Smooth muscle cell (in vitro differentiated cells): ENCODE results near the gene C17orf67. TPM values are rescaled to one million over a fixed set of nuclear protein-coding genes. Genes with fewer than 3 reads are reported as not detected.

Experiments
- DNase-seq: peaks from one replicate; lab custom pipeline; 2025; ENCODE audit not compliant: unreplicated experiment; lab: John Stamatoyannopoulos, UW
- H2AFZ ChIP-seq: fragments of 200-600 bp; sonication (generic); 2 replicates; pipeline ENCODE4 v1.6.0; 2016; ENCODE audit warnings: antibody characterized with exemption, low read depth, mild to moderate bottlenecking
- H3F3A ChIP-seq: fragments of 200-600 bp; sonication (generic); 2 replicates; pipeline ENCODE4 v1.6.0; 2017; ENCODE audit warnings: antibody characterized with exemption, low read depth
- H3K27ac ChIP-seq: fragments of 200-600 bp; sonication (generic); 2 replicates; pipeline ENCODE4 v1.5.1; 2016; ENCODE audit warnings: low read depth, mild to moderate bottlenecking
- H3K27me3 ChIP-seq: fragments of 200-600 bp; sonication (generic); 2 replicates; pipeline ENCODE4 v1.6.1; 2016; ENCODE audit warnings: low read depth, mild to moderate bottlenecking
- H3K36me3 ChIP-seq: fragments of 200-600 bp; sonication (generic); 2 replicates; pipeline ENCODE4 v1.5.1; 2016; ENCODE audit warnings: low read depth
- H3K4me1 ChIP-seq: fragments of 200-600 bp; sonication (generic); 2 replicates; pipeline ENCODE4 v1.5.1; 2016; ENCODE audit warnings: low read depth
- H3K4me2 ChIP-seq: fragments of 200-600 bp; sonication (generic); 2 replicates; pipeline ENCODE4 v1.6.0; 2016; ENCODE audit warnings: mild to moderate bottlenecking
- H3K4me3 ChIP-seq: fragments of 200-600 bp; sonication (generic); 2 replicates; pipeline ENCODE4 v1.5.1; 2016; ENCODE audit warnings: mild to moderate bottlenecking
- H3K79me2 ChIP-seq: fragments of 200-600 bp; sonication (generic); 2 replicates; pipeline ENCODE4 v1.6.0; 2016; ENCODE audit warnings: low read depth, mild to moderate bottlenecking
- H3K9ac ChIP-seq: fragments of 200-600 bp; sonication (generic); 2 replicates; pipeline ENCODE4 v1.6.0; 2016; ENCODE audit warnings: low read depth
- H3K9me3 ChIP-seq: fragments of 200-600 bp; sonication (generic); replicated peaks from 2 replicates; pipeline ENCODE4 v1.5.1; 2016; ENCODE audit warnings: low read depth
- H4K20me1 ChIP-seq: fragments of 200-600 bp; sonication (generic); 2 replicates; pipeline ENCODE4 v1.6.0; 2016; ENCODE audit warnings: low read depth
- WGBS: methylation state at CpG from one replicate; pipeline ENCODE4 v1.1.7; 2016; ENCODE audit warnings: low lambda C conversion rate; 5-methylcytosine and 5-hydroxymethylcytosine counted together
- polyA plus RNA-seq: library from polyadenylated mRNA; unstranded; fragments of >200 nt; fragmentation: Nextera tagmentation; extraction: Ambion mirVana; gene quantifications from 2 replicates; pipeline ENCODE4 v1.2.1, GENCODE V29; 2016
- total RNA-seq: library from RNA; depleted of rRNA; stranded (reverse); fragments of >200 nt; gene quantifications from 2 replicates; pipeline ENCODE4 v1.2.3, GENCODE V29; 2014
- TF ChIP-seq, protein P1 (sequence below): fragments of 200-600 bp; sonication (generic); IDR thresholded peaks from 2 replicates; pipeline ENCODE4 v1.5.1; 2017; ENCODE audit warnings: borderline replicate concordance, mild to moderate bottlenecking, antibody characterized with exemption; ENCODE audit not compliant: insufficient read depth, poor library complexity, severe bottlenecking

C17orf67 gene
- total and polyA plus RNA-seq, 2 experiments from 2014 or later = 0.47 TPM; not detected in 1

DNA sequence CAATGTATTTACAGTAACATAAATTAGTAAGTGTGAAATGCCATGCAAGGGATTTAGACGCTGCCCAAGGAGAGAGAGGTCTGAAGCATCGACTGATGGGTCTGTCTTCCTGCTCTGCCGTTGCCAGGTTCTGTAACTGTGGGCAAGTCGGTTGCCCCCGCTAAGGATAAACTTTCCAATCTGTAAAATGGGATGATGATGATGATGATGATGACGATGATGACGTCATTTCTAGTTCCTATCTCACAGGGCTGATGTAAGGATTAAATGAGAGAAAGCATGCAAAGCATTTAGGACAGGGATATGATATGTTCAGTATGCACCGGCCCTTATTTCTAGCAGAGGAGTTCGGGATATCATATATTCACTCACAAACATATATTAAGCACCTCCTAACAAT is 54.8 kb downstream of the C17orf67 start:
- no peak overlapping the region for H3K4me3 ChIP-seq
- no peak overlapping the region for H2AFZ ChIP-seq
- 91% methylated on average over 9 of the region's 9 CpGs for WGBS
- TF ChIP-seq, protein P1, sequence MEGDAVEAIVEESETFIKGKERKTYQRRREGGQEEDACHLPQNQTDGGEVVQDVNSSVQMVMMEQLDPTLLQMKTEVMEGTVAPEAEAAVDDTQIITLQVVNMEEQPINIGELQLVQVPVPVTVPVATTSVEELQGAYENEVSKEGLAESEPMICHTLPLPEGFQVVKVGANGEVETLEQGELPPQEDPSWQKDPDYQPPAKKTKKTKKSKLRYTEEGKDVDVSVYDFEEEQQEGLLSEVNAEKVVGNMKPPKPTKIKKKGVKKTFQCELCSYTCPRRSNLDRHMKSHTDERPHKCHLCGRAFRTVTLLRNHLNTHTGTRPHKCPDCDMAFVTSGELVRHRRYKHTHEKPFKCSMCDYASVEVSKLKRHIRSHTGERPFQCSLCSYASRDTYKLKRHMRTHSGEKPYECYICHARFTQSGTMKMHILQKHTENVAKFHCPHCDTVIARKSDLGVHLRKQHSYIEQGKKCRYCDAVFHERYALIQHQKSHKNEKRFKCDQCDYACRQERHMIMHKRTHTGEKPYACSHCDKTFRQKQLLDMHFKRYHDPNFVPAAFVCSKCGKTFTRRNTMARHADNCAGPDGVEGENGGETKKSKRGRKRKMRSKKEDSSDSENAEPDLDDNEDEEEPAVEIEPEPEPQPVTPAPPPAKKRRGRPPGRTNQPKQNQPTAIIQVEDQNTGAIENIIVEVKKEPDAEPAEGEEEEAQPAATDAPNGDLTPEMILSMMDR = no peak
- no peaks in the 10 kb centered on the region for H4K20me1 ChIP-seq
- H3K4me2 ChIP-seq = no peak overlapping the region
- peaks cover 4% of the 10 kb centered on the region for H3K4me1 ChIP-seq
- no peaks in the 10 kb centered on the region for H3K79me2 ChIP-seq
- no peak overlapping the region for H3K9ac ChIP-seq
- peaks cover 10% of the 10 kb centered on the region for H3K27me3 ChIP-seq
- H3F3A ChIP-seq = no peaks in the 10 kb centered on the region
- no peak for DNase-seq
- no peak overlapping the region for H3K27ac ChIP-seq
- no peaks in the 10 kb centered on the region for H3K9me3 ChIP-seq
- H3K36me3 ChIP-seq = no peaks in the 10 kb centered on the region

DNA sequence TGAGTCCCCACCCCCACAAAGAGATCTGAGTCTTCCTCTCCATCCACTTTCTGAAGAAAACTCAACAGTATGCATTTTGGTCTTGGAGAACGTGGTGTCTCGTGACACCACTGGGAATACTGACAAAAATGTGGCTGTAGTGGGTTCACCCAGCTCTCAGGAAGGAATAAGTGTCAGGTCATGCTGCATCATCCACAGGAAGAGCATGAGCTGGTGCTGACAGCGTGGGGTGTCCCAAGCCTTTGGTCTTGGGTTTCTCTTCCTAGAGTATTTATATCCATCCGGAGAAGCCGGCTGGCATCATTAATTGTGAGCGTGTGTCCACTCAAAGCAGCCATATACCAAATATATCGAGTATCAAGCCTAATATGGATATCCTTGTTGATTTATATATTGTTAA is 55.9 kb downstream of the C17orf67 start:
- Histone ChIP-seq H3K4me2 (no peak overlapping the region), H3K79me2 (no peaks in the 10 kb centered on the region), H3K4me1 (peaks cover 4% of the 10 kb centered on the region), H3K27me3 (peaks cover 10% of the 10 kb centered on the region), H3K9me3 (no peaks in the 10 kb centered on the region), H3F3A (no peaks in the 10 kb centered on the region), H3K9ac (no peak overlapping the region), H3K36me3 (no peaks in the 10 kb centered on the region), H4K20me1 (no peaks in the 10 kb centered on the region), H3K27ac (no peak overlapping the region), H3K4me3 (no peak overlapping the region), H2AFZ (no peak overlapping the region)
- DNase-seq = no peak
- TF ChIP-seq, protein P1 = no peak
- WGBS = 88% methylated on average over 7 of the region's 7 CpGs

DNA sequence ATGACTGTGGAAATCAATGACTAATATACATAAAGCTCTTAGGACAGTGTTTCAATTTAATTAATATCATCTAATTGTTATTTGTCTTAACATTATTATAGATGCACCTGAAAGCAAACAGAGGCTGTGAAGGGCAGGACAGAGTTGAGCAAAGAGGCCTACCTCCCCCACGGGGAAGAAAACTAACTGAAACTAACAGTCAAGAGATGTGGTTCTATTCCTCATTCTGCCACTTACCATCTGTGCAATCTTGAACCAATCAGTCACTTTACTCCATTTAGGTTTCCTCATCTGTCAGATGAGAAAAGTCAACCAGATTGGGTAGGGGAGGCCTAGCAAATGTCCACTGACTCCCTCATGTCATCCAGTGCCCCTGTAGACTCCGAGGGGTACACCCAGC is 59.1 kb downstream of the C17orf67 start:
- 92% methylated on average over 2 of the region's 2 CpGs for WGBS
- no peak overlapping the region for H3K4me2 ChIP-seq

DNA sequence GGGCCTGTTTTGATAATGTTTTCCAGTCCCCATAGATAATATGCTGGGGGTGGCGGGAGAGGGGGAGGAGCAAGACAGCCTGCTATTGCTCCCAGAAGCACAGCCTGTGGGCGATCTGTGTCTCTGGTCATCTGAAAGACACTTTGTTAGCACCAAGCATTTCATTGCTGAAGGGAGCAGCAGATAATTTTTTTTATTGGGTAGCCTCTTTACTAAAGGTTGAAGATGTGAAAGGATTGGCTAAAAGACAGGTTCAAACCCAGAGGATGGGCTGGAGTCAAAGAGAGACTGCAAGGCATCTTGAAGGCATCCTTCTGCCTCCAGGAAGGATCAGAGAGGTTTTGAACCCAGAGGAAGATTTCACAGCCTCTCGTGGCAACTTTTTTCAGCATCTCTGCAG is 60.6 kb downstream of the C17orf67 start:
- WGBS = 48% methylated on average over 3 of the region's 3 CpGs

More for the DNA sequence above, 59.1 kb downstream of the C17orf67 start:
- H3K36me3 ChIP-seq = no peaks in the 10 kb centered on the region
- TF ChIP-seq, protein P1 = no peak
- no peaks in the 10 kb centered on the region for H3F3A ChIP-seq
- no peak overlapping the region for H3K9ac ChIP-seq
- no peak overlapping the region for H3K27ac ChIP-seq
- H2AFZ ChIP-seq = no peak overlapping the region
- H3K27me3 ChIP-seq = peaks cover 10% of the 10 kb centered on the region
- H3K4me1 ChIP-seq = no peaks in the 10 kb centered on the region
- no peaks in the 10 kb centered on the region for H4K20me1 ChIP-seq
- no peak overlapping the region for H3K4me3 ChIP-seq
- H3K79me2 ChIP-seq = no peaks in the 10 kb centered on the region
- no peak for DNase-seq
- no peaks in the 10 kb centered on the region for H3K9me3 ChIP-seq

More for the DNA sequence above, 60.6 kb downstream of the C17orf67 start:
- Histone ChIP-seq H3K79me2 (no peaks in the 10 kb centered on the region), H3K36me3 (no peaks in the 10 kb centered on the region), H3K9ac (no peak overlapping the region), H3K9me3 (no peaks in the 10 kb centered on the region), H3K27ac (no peak overlapping the region), H3K4me1 (no peaks in the 10 kb centered on the region), H3K4me2 (no peak overlapping the region), H3F3A (no peaks in the 10 kb centered on the region), H3K4me3 (no peak overlapping the region), H4K20me1 (no peaks in the 10 kb centered on the region), H3K27me3 (peaks cover 6% of the 10 kb centered on the region), H2AFZ (no peak overlapping the region)
- TF ChIP-seq, protein P1 = no peak
- no peak for DNase-seq
